ENCODE results near the gene FLCN. TPM values are rescaled to one million over a fixed set of nuclear protein-coding genes. Genes with fewer than 3 reads are reported as not detected.

The FLCN gene
- total and polyA plus RNA-seq, 2 of the 13 experiments (the other 11 are each of a cell fraction or from before 2014, with no cell fraction given): 16.6 to 24.9 TPM

- TF ChIP-seq ATF2 (CRISPR knock-in tag; IDR thresholded peaks at IDR 0.05) (no peak), BATF2 (CRISPR knock-in tag; IDR thresholded peaks at IDR 0.05) (no peak), ZZZ3 (CRISPR knock-in tag; IDR thresholded peaks at IDR 0.05; ENCODE audit: borderline replicate concordance) (no peak), ZNF761 (CRISPR knock-in tag; conservative IDR thresholded peaks at IDR 0.05) (no peak), TSC22D2 (CRISPR knock-in tag; IDR thresholded peaks at IDR 0.05; ENCODE audit: borderline replicate concordance) (no peak)
Measured at GRCh38 chr17:17224137-17224536, 12.8 kb downstream of the FLCN start (continued).

- FAIRE-seq (no peak), ATAC-seq (no peak), DNase-seq (ENCODE audit: low spot score) (no peak)
- Histone ChIP-seq H2AFZ (ENCODE audit: low read length) (no peak overlapping the region), H3K4me1 (ENCODE audit: insufficient read depth, low read length) (no peaks in the 10 kb centered on the region), H3K36me3 (replicated peaks in 1 of 2; ENCODE audit: control insufficient read depth in 1 of 2, insufficient read depth in 2 of 2, low read length in 2 of 2) (peaks cover 56 to 88% of the 10 kb centered on the region in 2 experiments), H3K4me2 (ENCODE audit: low read depth, low read length) (no peak overlapping the region), H3K27ac (ENCODE audit: extremely low read length, insufficient read depth, low read length) (no peak overlapping the region), H3K79me2 (ENCODE audit: insufficient read depth, low read length) (no peaks in the 10 kb centered on the region), H3K27me3 (ENCODE audit: control insufficient read depth in 1 of 2, insufficient read depth in 2 of 2, low read length in 2 of 2) (no peaks in the 10 kb centered on the region), H3K4me3 (replicated peaks in 1 of 3; ENCODE audit: insufficient read depth in 1 of 3, low read depth in 2 of 3, low read length in 3 of 3) (no peak overlapping the region), H4K20me1 (ENCODE audit: insufficient read depth, low read length) (no peaks in the 10 kb centered on the region), H3K9ac (ENCODE audit: insufficient read depth, low read depth, low read length) (no peak overlapping the region), H3K9me3 (ENCODE audit: low read length) (no peaks in the 10 kb centered on the region)
- POLR2A ChIA-PET: no interaction called here
- CTCF ChIA-PET (ENCODE audit: low intra/inter-chr PET ratio, low total read pairs): no interaction called here
- TF ChIP-seq MYNN (CRISPR knock-in tag; IDR thresholded peaks at IDR 0.05; ENCODE audit: low read depth) (no peak), ZBTB37 (CRISPR knock-in tag; IDR thresholded peaks at IDR 0.05) (no peak), ZNF382 (CRISPR knock-in tag; IDR thresholded peaks at IDR 0.05; ENCODE audit: borderline replicate concordance) (no peak), ZNF329 (CRISPR knock-in tag; IDR thresholded peaks at IDR 0.05; ENCODE audit: low read depth) (no peak), ZNF232 (CRISPR knock-in tag; IDR thresholded peaks at IDR 0.05; ENCODE audit: borderline replicate concordance) (no peak)
- in situ Hi-C loops (cut with HindIII; ENCODE audit: extremely low pct_ligation_motif_present, low pct_unique_long_range_greater_than_20kb) (no loop called here), intact Hi-C loops (cut with micrococcal nuclease; ENCODE audit: unreplicated experiment) (no loop called here)
- WGBS (ENCODE audit: low lambda C conversion rate): 97% methylated on average over 11 of the region's 16 CpGs
- BruUV-seq (replicated peaks): no TSS peak
Measured at GRCh38 chr17:17223736-17224135, 13.2 kb downstream of the FLCN start.
